Measurements from ENCODE around the gene PLEKHS1.

PLEKHS1 gene

GRCh38 chr10:113751181-113751732 is at the start of gene PLEKHS1:
TSS of gene PLEKHS1 (plus strand) at chr10:113751682. CDS start at chr10:113755278, 3,596 bp downstream.
- DNase-seq: no peak

- DNase-seq: no peak
These were observed 46.7 kb upstream of the PLEKHS1 start for GRCh38 chr10:113704637-113705343.

GRCh38 chr10:113705344-113705652 is 46.2 kb upstream of the PLEKHS1 start:
- no peak for DNase-seq

- no peak for DNase-seq
These were observed 44.9 kb upstream of the PLEKHS1 start for GRCh38 chr10:113706623-113707022.

- DNase-seq: no peak
These were observed 42.8 kb upstream of the PLEKHS1 start for GRCh38 chr10:113708640-113709039.

GRCh38 chr10:113709221-113709838 is 42.2 kb upstream of the PLEKHS1 start:
- no peak for DNase-seq

GRCh38 chr10:113711142-113711541 is 40.3 kb upstream of the PLEKHS1 start:
- DNase-seq: no peak

- DNase-seq: no peak
These were observed 39.5 kb upstream of the PLEKHS1 start for GRCh38 chr10:113712024-113712423.

GRCh38 chr10:113712755-113713639 is 38.5 kb upstream of the PLEKHS1 start:
- no peak for DNase-seq

GRCh38 chr10:113713640-113713982 is 37.9 kb upstream of the PLEKHS1 start:
- DNase-seq: no peak

- no peak for DNase-seq
These were observed 35.2 kb upstream of the PLEKHS1 start for GRCh38 chr10:113716109-113716910.

- no peak for DNase-seq
These were observed 32.3 kb upstream of the PLEKHS1 start for GRCh38 chr10:113718969-113719822.

- DNase-seq: no peak
These were observed 31.1 kb upstream of the PLEKHS1 start for GRCh38 chr10:113720386-113720785.

- no peak for DNase-seq
These were observed 19.2 kb upstream of the PLEKHS1 start for GRCh38 chr10:113732160-113732881.

GRCh38 chr10:113732966-113733365 is 18.5 kb upstream of the PLEKHS1 start:
- DNase-seq: no peak

GRCh38 chr10:113733635-113734034 is 17.8 kb upstream of the PLEKHS1 start:
- no peak for DNase-seq

- no peak for DNase-seq
These were observed 15.6 kb upstream of the PLEKHS1 start for GRCh38 chr10:113735913-113736312.

GRCh38 chr10:113736576-113736975 is 14.9 kb upstream of the PLEKHS1 start:
- DNase-seq: no peak

- no peak for DNase-seq
These were observed 12.5 kb upstream of the PLEKHS1 start for GRCh38 chr10:113739031-113739430.

GRCh38 chr10:113739577-113739976 is 11.9 kb upstream of the PLEKHS1 start:
- DNase-seq: no peak

- no peak for DNase-seq
These were observed 10.6 kb upstream of the PLEKHS1 start for GRCh38 chr10:113740850-113741249.
